H1 (cell line): ENCODE measurements around the gene COL2A1. TPM values are rescaled to one million over a fixed set of nuclear protein-coding genes. Genes with fewer than 3 reads are reported as not detected.

Experiments
- CTCF ChIA-PET: fragments of 300-600 bp; sonication (Branson Sonifier 250); formaldehyde crosslinking; loops from one replicate; lab custom pipeline; 2021; ENCODE audit not compliant: partially characterized antibody; lab: Charles Lee
- POLR2A ChIA-PET: fragments of 300-600 bp; sonication (Branson Sonifier 250); formaldehyde crosslinking; loops from one replicate; lab custom pipeline; 2021; ENCODE audit warnings: inconsistent platforms; ENCODE audit not compliant: partially characterized antibody; lab: Charles Lee
- DNase-seq, 2 experiments: peaks; one replicate each; pipeline versions ENCODE4 v3.0.0 to v3.0.0-alpha.2; 2010 to 2022; ENCODE audit warnings: low spot score in 2 of 2, low read depth in 1 of 2, mixed read lengths in 1 of 2
- FAIRE-seq: peaks from 2 replicates; lab custom pipeline; 2011; peaks lifted over from hg19 to GRCh38; lab: Jason Lieb, UNC
- H2AFZ ChIP-seq: 2 replicates; pipeline ENCODE4 v1.8.1; 2012; ENCODE audit warnings: low read length, inconsistent platforms
- H2AK5ac ChIP-seq: 2 replicates; pipeline ENCODE4 v1.6.1; 2013; ENCODE audit warnings: low read depth, low read length
- H2BK120ac ChIP-seq: replicated peaks from 2 replicates; pipeline ENCODE3; 2013; ENCODE audit warnings: low read depth, low read length, inconsistent platforms
- H2BK12ac ChIP-seq: 2 replicates; pipeline ENCODE4 v1.6.1; 2013; ENCODE audit warnings: low read depth, low read length
- H2BK15ac ChIP-seq: 2 replicates; pipeline ENCODE4 v1.6.1; 2013; ENCODE audit warnings: low read length
- H2BK20ac ChIP-seq: 2 replicates; pipeline ENCODE4 v1.6.1; 2013; ENCODE audit warnings: low read length
- H2BK5ac ChIP-seq: 2 replicates; pipeline ENCODE4 v1.6.1; 2013; ENCODE audit warnings: low read depth, low read length
- H3K14ac ChIP-seq: 2 replicates; pipeline ENCODE4 v1.6.1; 2013; ENCODE audit warnings: inconsistent platforms; ENCODE audit not compliant: insufficient read length
- H3K18ac ChIP-seq: 2 replicates; pipeline ENCODE4 v1.6.1; 2013; ENCODE audit warnings: low read length; ENCODE audit errors: extremely low read depth
- H3K23ac ChIP-seq: 2 replicates; pipeline ENCODE4 v1.6.1; 2013; ENCODE audit warnings: inconsistent platforms; ENCODE audit not compliant: insufficient read length
- H3K23me2 ChIP-seq: 2 replicates; pipeline ENCODE4 v1.6.1; 2013; ENCODE audit warnings: low read depth, low read length
- H3K27ac ChIP-seq: 2 replicates; pipeline ENCODE4 v1.6.1; 2011; ENCODE audit warnings: low read depth, low read length, inconsistent platforms
- H3K27me3 ChIP-seq, 4 experiments: replicated peaks in 1 of 4; 1 replicate in 1 of 4; 2 replicates in 3 of 4; pipeline versions ENCODE4 v1.6.1 to v1.8.1; 2011 to 2013; ENCODE audit warnings: low read length in 3 of 4, mild to moderate bottlenecking in 3 of 4, inconsistent platforms in 2 of 4, mixed read lengths in 2 of 4, moderate library complexity in 1 of 4; ENCODE audit not compliant: control insufficient read depth in 3 of 4, insufficient read depth in 3 of 4; ENCODE audit errors: extremely low read depth in 1 of 4
- H3K36me3 ChIP-seq, 4 experiments: 2 replicates each; pipeline versions ENCODE4 v1.6.1 to v1.8.1; 2011 to 2013; ENCODE audit warnings: mild to moderate bottlenecking in 4 of 4, low read length in 3 of 4, moderate library complexity in 2 of 4, control low read depth in 1 of 4, inconsistent platforms in 1 of 4; ENCODE audit not compliant: insufficient read depth in 4 of 4, control insufficient read depth in 2 of 4
- H3K4ac ChIP-seq: replicated peaks from 2 replicates; pipeline ENCODE3; 2013; ENCODE audit warnings: low read length, low read depth, mixed read lengths, inconsistent platforms; ENCODE audit not compliant: insufficient read length
- H3K4me1 ChIP-seq, 4 experiments: replicated peaks in 1 of 4; 1 replicate in 1 of 4; 2 replicates in 3 of 4; pipeline versions ENCODE4 v1.6.1 to v1.8.1; 2011 to 2013; ENCODE audit warnings: low read length in 3 of 4, inconsistent platforms in 2 of 4, mixed read lengths in 1 of 4; ENCODE audit not compliant: insufficient read depth in 4 of 4, control insufficient read depth in 3 of 4
- H3K4me2 ChIP-seq, 2 experiments: 2 replicates each; pipeline versions ENCODE4 v1.6.1 to v1.8.1; 2011 to 2013; ENCODE audit warnings: low read depth in 2 of 2, low read length in 2 of 2, control low read depth in 1 of 2, inconsistent platforms in 1 of 2, mild to moderate bottlenecking in 1 of 2; ENCODE audit not compliant: insufficient read depth in 1 of 2
- H3K4me3 ChIP-seq, 4 experiments: fragments of 200-600, 300-600 bp in 1 of 4; sonication (generic), shearing (Covaris generic), sonication (Bioruptor Twin) in 1 of 4; 2 replicates each; pipeline versions ENCODE4 v1.5.1 to v1.8.1; 2011 to 2016; ENCODE audit warnings: low read length in 4 of 4, low read depth in 3 of 4, control low read depth in 2 of 4, inconsistent platforms in 2 of 4, mild to moderate bottlenecking in 2 of 4, mixed read lengths in 1 of 4, moderate library complexity in 1 of 4; ENCODE audit not compliant: insufficient read depth in 2 of 4; ENCODE audit errors: extremely low read depth in 1 of 4
- H3K56ac ChIP-seq: replicated peaks from 2 replicates; pipeline ENCODE3; 2013; ENCODE audit warnings: low read depth, mild to moderate bottlenecking, mixed read lengths, low read length, inconsistent platforms; ENCODE audit not compliant: insufficient read length
- H3K79me1 ChIP-seq: 2 replicates; pipeline ENCODE4 v1.6.1; 2013; ENCODE audit warnings: low read depth, low read length, control low read depth
- H3K79me2 ChIP-seq, 2 experiments: 2 replicates each; pipeline versions ENCODE4 v1.6.1 to v1.8.1; 2012 to 2013; ENCODE audit warnings: low read length in 2 of 2, mild to moderate bottlenecking in 2 of 2, inconsistent platforms in 1 of 2; ENCODE audit not compliant: insufficient read depth in 2 of 2, control insufficient read depth in 1 of 2
- H3K9ac ChIP-seq, 4 experiments: replicated peaks in 1 of 4; 1 replicate in 1 of 4; 2 replicates in 3 of 4; pipeline versions ENCODE4 v1.6.1 to v1.8.1; 2011 to 2013; ENCODE audit warnings: low read depth in 3 of 4, low read length in 3 of 4, control low read depth in 2 of 4, mild to moderate bottlenecking in 2 of 4, moderate library complexity in 2 of 4, inconsistent platforms in 1 of 4; ENCODE audit errors: extremely low read depth in 1 of 4
- H3K9me3 ChIP-seq, 2 experiments: 2 replicates each; pipeline versions ENCODE4 v1.6.1 to v1.8.1; 2012 to 2013; ENCODE audit warnings: mild to moderate bottlenecking in 2 of 2, moderate library complexity in 2 of 2, control low read depth in 1 of 2, inconsistent platforms in 1 of 2, low read depth in 1 of 2, low read length in 1 of 2, mixed read lengths in 1 of 2; ENCODE audit not compliant: insufficient read depth in 2 of 2
- H4K20me1 ChIP-seq, 2 experiments: replicated peaks in 1 of 2; 2 replicates each; pipeline versions ENCODE3 to v1.8.1; 2011 to 2013; ENCODE audit warnings: inconsistent platforms in 2 of 2, low read length in 2 of 2, mild to moderate bottlenecking in 1 of 2; ENCODE audit not compliant: insufficient read depth in 2 of 2, control insufficient read depth in 1 of 2
- H4K5ac ChIP-seq: 2 replicates; pipeline ENCODE4 v1.6.1; 2013; ENCODE audit warnings: low read length, low read depth, mixed read lengths, inconsistent platforms; ENCODE audit not compliant: insufficient read length
- H4K8ac ChIP-seq: 2 replicates; pipeline ENCODE4 v1.8.0; 2013; ENCODE audit warnings: mild to moderate bottlenecking, moderate library complexity, low read length, inconsistent platforms; ENCODE audit not compliant: insufficient read depth; ENCODE audit errors: extremely low read depth
- H4K91ac ChIP-seq: replicated peaks from 2 replicates; pipeline ENCODE3; 2013; ENCODE audit warnings: low read length, mixed read lengths, inconsistent platforms; ENCODE audit not compliant: insufficient read length
- NANOG ChIP-seq: IDR thresholded peaks from 2 replicates; pipeline ENCODE4 v1.6.1; 2011; ENCODE audit warnings: low read length, low read depth, mild to moderate bottlenecking, inconsistent platforms; ENCODE audit not compliant: insufficient read depth, poor library complexity, severe bottlenecking
- SIN3A ChIP-seq, 2 experiments: IDR thresholded peaks in 1 of 2; conservative IDR thresholded peaks in 1 of 2; 2 replicates each; pipeline ENCODE4 v1.6.1; 2011 to 2012; ENCODE audit warnings: low read length in 2 of 2, improper control_type of control experiment in 1 of 2, low read depth in 1 of 2, mild to moderate bottlenecking in 1 of 2
- WGBS, 2 experiments: shearing (Covaris generic) in 1 of 2; methylation state at CpG; one replicate each; pipeline versions ENCODE4 v1.1.6 to v1.1.7; 2013 to 2015; ENCODE audit warnings: low lambda C conversion rate in 2 of 2, mixed read lengths in 2 of 2, inconsistent platforms in 1 of 2, low coverage in 1 of 2, missing lambda C conversion rate in 1 of 2; ENCODE audit not compliant: insufficient replicate concordance in 2 of 2, insufficient coverage in 1 of 2, insufficient read length in 1 of 2; ENCODE audit errors: extremely low coverage in 1 of 2, missing lambda C conversion rate in 1 of 2; 5-methylcytosine and 5-hydroxymethylcytosine counted together
- polyA plus RNA-seq, 7 experiments: library from polyadenylated mRNA; depleted of rRNA in 3 of 7; stranded (reverse) in 5 of 7; unstranded in 2 of 7; fragments of >200 nt in 5 of 7; fragments of 200-250 nt in 2 of 7; gene quantifications; 1 replicate in 5 of 7; 2 replicates in 1 of 7; 4 replicates in 1 of 7; pipeline versions ENCODE4 v1.2.1 to v1.2.3, GENCODE V29; 2011 to 2013; ENCODE audit warnings: missing spikeins in 2 of 7, mixed read lengths in 2 of 7
- total RNA-seq: library from RNA; stranded (reverse); fragmentation: NEBNext Ultra II Directional; extraction: Animal tissue kit (Norgen Biotek cat#: 25700); gene quantifications from 2 replicates; pipeline ENCODE4 v1.2.1, GENCODE V29; 2021

The COL2A1 gene
- total and polyA plus RNA-seq, 2 of the 8 experiments (the other 6 are each of a cell fraction or from before 2014, with no cell fraction given), result 4.2 to 14.6 TPM

- Histone ChIP-seq H3K23me2 (no peaks in the 10 kb centered on the region), H3K27me3 (no peaks in the 10 kb centered on the region), H4K91ac (no peak overlapping the region), H3K4me1 (no peaks in the 10 kb centered on the region), H3K79me2 (no peaks in the 10 kb centered on the region), H4K5ac (no peak overlapping the region), H4K20me1 (no peaks in the 10 kb centered on the region), H3K4me3 (no peak overlapping the region), H4K8ac (no peak overlapping the region), H2BK5ac (no peak overlapping the region), H3K4me2 (no peak overlapping the region), H3K14ac (no peak overlapping the region), H3K9me3 (no peaks in the 10 kb centered on the region), H3K36me3 (no peaks in the 10 kb centered on the region), H2AFZ (no peak overlapping the region), H2AK5ac (no peak overlapping the region), H3K23ac (no peak overlapping the region), H2BK20ac (no peak overlapping the region), H3K79me1 (no peaks in the 10 kb centered on the region), H2BK12ac (no peak overlapping the region), H3K9ac (no peak overlapping the region), H3K56ac (no peak overlapping the region), H2BK15ac (no peak overlapping the region), H3K4ac (no peak overlapping the region), H3K27ac (no peak overlapping the region), H3K18ac (no peak overlapping the region), H2BK120ac (no peak overlapping the region)
- TF ChIP-seq NANOG (no peak), SIN3A (conservative IDR thresholded peaks at IDR 0.05 in 1 of 2, IDR thresholded peaks at IDR 0.05 in 1 of 2; ENCODE audit: low read depth in 1 of 2, low read length in 2 of 2) (no peak)
- 84% methylated on average over 14 of the region's 17 CpGs; no CpG with 5 or more reads in 1 of the 2 experiments for WGBS, 2 experiments
- ChIA-PET POLR2A (no interaction called here), CTCF (interaction anchor here (0.6 to 2.6 kb wide), 2 partner anchors 12 to 75 kb away, joined by 5 to 8 read pairs; no protein-coding TSS in a partner anchor)
- FAIRE-seq, result no peak
- DNase-seq, result no peak
These were observed 23.3 kb downstream of the COL2A1 start for GRCh38 chr12:47980779-47981495.
